Measurements from ENCODE around the gene CACNA1I. TPM values are rescaled to one million over a fixed set of nuclear protein-coding genes. Genes with fewer than 3 reads are reported as not detected.
A peak's percentile ranks its signal among the peaks of the same experiment; 100 is the strongest.

The CACNA1I gene
- total and polyA plus RNA-seq, 2 of the 8 experiments (the other 6 are each of a cell fraction or from before 2014, with no cell fraction given) = 0.77 to 1.2 TPM

DNA sequence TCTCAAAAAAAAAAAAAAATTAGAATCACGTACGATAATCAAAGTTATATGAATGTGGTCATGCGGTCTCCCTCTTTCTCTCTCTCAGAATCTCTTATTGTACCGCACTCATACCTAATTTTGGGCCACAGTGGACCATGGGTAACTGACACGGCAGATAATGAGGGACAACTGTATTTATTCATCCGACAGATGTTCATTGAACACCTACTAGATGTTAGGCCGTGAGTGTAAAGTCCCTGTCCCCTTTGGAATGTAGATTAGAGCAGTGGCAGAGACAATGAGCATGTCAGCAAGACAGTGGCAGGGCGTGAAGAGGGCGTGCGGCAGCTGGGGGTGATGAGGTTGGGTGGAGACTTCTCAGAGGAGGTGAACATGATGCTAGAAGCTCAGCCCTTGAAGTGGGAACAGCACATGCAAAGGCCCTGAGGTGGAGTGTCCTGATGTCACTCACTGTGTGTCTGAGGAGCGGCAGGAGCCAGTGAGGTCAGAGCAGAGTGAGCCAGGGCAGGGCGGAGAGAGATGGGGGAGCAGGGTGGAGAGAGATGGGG lies 25.1 kb downstream of the CACNA1I start:
- no peak overlapping the region for H3K27ac ChIP-seq (ENCODE audit: low read depth, low read length)
- H2BK120ac ChIP-seq (replicated peaks; ENCODE audit: low read depth, low read length) = no peak overlapping the region
- H3K4me1 ChIP-seq (replicated peaks in 1 of 4; ENCODE audit: control insufficient read depth in 3 of 4, insufficient read depth in 4 of 4, low read length in 3 of 4) = peaks cover 0 to 12% (median 7%) of the 10 kb centered on the region in 4 experiments; a peak in 6 of 7 replicates
- no peak overlapping the region for H4K91ac ChIP-seq (replicated peaks; ENCODE audit: insufficient read length, low read length)
- no peaks in the 10 kb centered on the region for H3K36me3 ChIP-seq (ENCODE audit: control insufficient read depth in 2 of 4, insufficient read depth in 4 of 4, low read length in 3 of 4)
- FAIRE-seq (no peak), DNase-seq (ENCODE audit: low read depth in 1 of 2, low spot score in 2 of 2) (no peak)
- H3K27me3 ChIP-seq (replicated peaks in 1 of 4; ENCODE audit: control insufficient read depth in 3 of 4, extremely low read depth in 1 of 4, insufficient read depth in 3 of 4, low read length in 3 of 4) = peaks cover 0 to 13% (median 5%) of the 10 kb centered on the region in 4 experiments; a peak in 4 of 7 replicates
- H2BK12ac ChIP-seq (ENCODE audit: low read depth, low read length) = no peak overlapping the region
- H3K18ac ChIP-seq (ENCODE audit: extremely low read depth, low read length) = no peak overlapping the region
- no peak overlapping the region for H3K4ac ChIP-seq (replicated peaks; ENCODE audit: insufficient read length, low read depth, low read length)
- no peak overlapping the region for H2AFZ ChIP-seq (ENCODE audit: low read length)
- H3K14ac ChIP-seq (ENCODE audit: insufficient read length) = no peak overlapping the region
- WGBS, 2 experiments (ENCODE audit: extremely low coverage in 1 of 2, insufficient coverage in 1 of 2, insufficient read length in 1 of 2, insufficient replicate concordance in 2 of 2, low coverage in 1 of 2, low lambda C conversion rate in 2 of 2, missing lambda C conversion rate in 1 of 2) = 83% methylated on average over 12 of the region's 12 CpGs; no CpG with 5 or more reads in 1 of the 2 experiments
- no peak overlapping the region for H3K23ac ChIP-seq (ENCODE audit: insufficient read length)
- H2AK5ac ChIP-seq (ENCODE audit: low read depth, low read length) = 0 out of 2 replicates have a peak overlapping the region, but pooled peaks have one; percentile 26
- H2BK20ac ChIP-seq (ENCODE audit: low read length) = no peak overlapping the region
- H4K8ac ChIP-seq (ENCODE audit: extremely low read depth, insufficient read depth, low read length) = no peak overlapping the region
- H3K9ac ChIP-seq (replicated peaks in 1 of 4; ENCODE audit: extremely low read depth in 1 of 4, low read depth in 3 of 4, low read length in 3 of 4) = no peak overlapping the region
- H2BK5ac ChIP-seq (ENCODE audit: low read depth, low read length) = no peak overlapping the region
- TF ChIP-seq KDM1A (IDR thresholded peaks at IDR 0.05; ENCODE audit: borderline replicate concordance, low read length) (peak; percentile 70; the same call in 1 of the 2 replicates), FOSL1 (IDR thresholded peaks at IDR 0.05; ENCODE audit: insufficient read depth, low read depth, low read length) (no peak)
- H3K4me2 ChIP-seq (ENCODE audit: insufficient read depth in 1 of 2, low read depth in 2 of 2, low read length in 2 of 2) = no peak overlapping the region
- no peaks in the 10 kb centered on the region for H3K79me2 ChIP-seq (ENCODE audit: control insufficient read depth in 1 of 2, insufficient read depth in 2 of 2, low read length in 2 of 2)
- H3K9me3 ChIP-seq (ENCODE audit: insufficient read depth in 2 of 2, low read depth in 1 of 2, low read length in 1 of 2) = no peaks in the 10 kb centered on the region
- H4K5ac ChIP-seq (ENCODE audit: insufficient read length, low read depth, low read length) = no peak overlapping the region
- H3K4me3 ChIP-seq (ENCODE audit: extremely low read depth in 1 of 4, insufficient read depth in 2 of 4, low read depth in 3 of 4, low read length in 4 of 4) = no peak overlapping the region
- CTCF ChIA-PET (ENCODE audit: partially characterized antibody) = interaction anchor here (0.7 to 1.6 kb wide), 3 partner anchors 68 to 171 kb away, joined by 3 to 6 read pairs (median 4); no protein-coding TSS in a partner anchor
- no peak overlapping the region for H3K56ac ChIP-seq (replicated peaks; ENCODE audit: insufficient read length, low read depth, low read length)
- H3K79me1 ChIP-seq (ENCODE audit: low read depth, low read length) = no peaks in the 10 kb centered on the region
- no peak overlapping the region for H2BK15ac ChIP-seq (ENCODE audit: low read length)
- peaks cover 2% of the 10 kb centered on the region; the same call in 1 of the 2 replicates for H3K23me2 ChIP-seq (ENCODE audit: low read depth, low read length)
- H4K20me1 ChIP-seq (replicated peaks in 1 of 2; ENCODE audit: control insufficient read depth in 1 of 2, insufficient read depth in 2 of 2, low read length in 2 of 2) = peaks cover 0 to 2% of the 10 kb centered on the region in 2 experiments
- POLR2A ChIA-PET (ENCODE audit: partially characterized antibody) = no interaction called here
